ENCODE results near the gene ARHGDIB.

Gene ARHGDIB

DNA sequence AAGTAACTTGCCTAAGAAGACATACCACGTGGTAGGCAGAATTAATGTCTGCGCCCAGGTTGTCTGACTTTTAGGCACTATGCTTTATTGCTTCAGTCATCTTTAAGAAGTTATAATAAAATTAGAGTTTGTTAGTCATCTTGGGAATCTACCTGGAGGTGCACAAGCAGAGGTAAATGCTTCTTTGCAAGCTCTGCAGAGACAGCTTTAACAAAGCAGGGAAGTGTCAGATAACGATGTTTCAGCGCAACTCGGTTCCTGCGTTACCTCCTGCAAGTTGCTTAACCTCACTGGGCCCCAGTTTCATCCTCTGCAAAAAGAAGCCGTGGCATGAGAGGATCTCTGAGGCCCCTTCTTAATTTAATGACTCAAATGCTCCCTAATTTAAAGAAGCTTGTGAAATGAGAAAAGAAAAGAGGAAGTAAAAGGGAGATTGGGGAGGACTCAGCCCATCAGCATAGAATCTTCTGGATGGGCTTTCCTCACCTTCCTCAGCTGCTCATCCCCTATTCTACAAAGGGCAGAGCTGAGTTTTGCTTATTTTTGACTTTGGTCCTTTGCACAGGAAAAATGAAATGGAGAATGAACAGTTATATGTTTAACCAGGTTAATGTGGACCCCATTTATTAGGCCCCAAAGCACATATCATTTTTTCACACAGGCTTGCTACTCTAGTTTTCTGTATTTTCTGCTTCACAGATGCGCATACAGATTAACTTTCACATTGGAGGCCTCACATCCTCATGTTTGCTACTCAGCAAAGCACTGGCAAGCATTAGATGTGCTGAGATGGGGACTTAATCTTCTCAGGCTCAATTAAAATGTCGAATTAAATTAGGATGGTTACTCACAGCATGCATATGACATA, 5.1 kb downstream of the ARHGDIB start:
- DNase-seq (ENCODE audit: low read depth in 2 of 2), result no peak

DNA sequence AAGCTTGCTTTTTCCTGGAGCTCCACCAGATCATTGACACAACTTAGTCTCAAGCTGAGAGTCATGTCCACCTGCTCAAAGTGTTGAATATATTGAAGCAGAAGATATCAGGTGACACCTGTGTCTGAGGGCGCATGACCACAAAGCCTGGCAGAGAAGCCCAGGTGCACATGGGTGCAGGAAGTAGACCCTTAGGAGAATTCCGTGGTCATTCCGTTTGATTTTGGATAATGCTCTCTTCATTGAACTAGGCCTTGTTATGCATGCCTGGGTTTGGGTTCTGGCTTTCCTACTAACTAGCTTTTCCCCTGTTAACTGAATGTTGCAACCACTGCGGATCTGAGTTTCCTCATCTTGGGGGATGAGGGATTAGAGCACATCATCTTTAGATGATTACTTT, 7.1 kb downstream of the ARHGDIB start:
- DNase-seq (ENCODE audit: low read depth in 2 of 2), result no peak

DNA sequence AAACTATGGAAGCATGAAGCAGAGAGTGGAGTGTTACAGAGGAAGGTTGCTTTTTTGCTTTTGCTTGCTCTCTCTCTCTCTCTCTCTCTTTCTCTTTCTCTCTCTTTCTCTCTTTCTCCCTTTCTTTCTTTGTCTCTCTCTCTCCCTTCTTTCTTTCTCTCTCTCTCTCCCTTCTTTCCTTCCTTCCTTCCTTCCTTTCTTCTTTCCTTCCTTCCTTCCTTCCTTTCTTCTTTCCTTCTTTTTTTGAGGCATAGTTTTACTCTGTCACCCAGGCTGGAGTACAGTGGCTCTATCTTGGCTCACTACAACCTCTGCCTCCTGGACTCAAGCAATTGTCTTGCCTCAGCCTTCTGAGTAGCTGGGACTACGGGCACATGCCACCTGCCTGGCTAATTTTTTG, 7.6 kb downstream of the ARHGDIB start:
- DNase-seq (ENCODE audit: low read depth in 2 of 2), result no peak

DNA sequence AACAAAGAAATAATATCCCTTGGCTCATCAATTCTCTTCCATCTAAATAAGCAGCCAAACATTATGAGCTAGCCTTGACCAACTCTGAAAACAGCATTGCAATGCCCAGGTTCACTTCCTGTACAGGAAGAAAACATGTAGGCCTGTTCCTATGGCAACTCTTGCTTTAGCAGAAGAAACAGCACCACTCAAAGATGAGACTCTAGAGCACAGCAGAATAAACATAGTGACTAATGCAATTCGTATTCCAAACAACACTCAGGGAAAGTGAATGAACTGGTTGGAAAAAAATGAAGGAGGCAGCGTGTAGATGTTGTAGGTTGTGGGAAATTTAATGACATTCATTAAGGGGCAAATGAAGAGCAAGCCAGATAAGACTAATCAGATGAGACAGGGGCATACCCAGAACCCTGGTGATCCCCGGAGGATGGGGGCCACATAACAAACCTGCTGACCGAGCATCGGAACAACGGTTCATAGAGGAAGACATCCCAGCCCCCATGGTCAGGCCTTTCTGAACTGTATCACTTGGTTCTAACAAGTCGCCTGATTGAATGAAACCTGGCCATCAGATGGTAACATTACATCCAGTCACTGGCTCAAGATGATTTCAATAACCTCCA, 9.0 kb downstream of the ARHGDIB start:
- no peak for DNase-seq (ENCODE audit: low read depth in 2 of 2)

DNA sequence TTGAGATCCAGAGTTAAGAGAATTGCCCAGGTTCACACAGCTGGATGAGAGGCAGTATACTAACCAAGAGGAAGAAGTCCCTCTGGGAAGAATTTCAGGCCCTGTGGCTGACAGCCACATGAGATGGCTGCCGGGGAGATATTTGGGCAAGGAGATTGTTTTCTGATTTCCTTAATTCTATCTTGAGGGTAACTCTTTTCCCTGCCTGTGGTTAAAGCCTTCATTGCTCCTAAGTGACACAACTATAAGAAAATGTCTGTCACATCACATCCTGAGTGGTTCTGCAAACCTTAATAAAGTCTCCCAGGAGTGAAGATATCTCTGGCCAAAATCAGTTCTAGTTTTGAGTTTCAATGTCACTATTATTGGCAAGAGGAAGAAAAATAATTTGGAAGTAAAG, 9.6 kb downstream of the ARHGDIB start:
- DNase-seq (ENCODE audit: low read depth in 2 of 2), result no peak

DNA sequence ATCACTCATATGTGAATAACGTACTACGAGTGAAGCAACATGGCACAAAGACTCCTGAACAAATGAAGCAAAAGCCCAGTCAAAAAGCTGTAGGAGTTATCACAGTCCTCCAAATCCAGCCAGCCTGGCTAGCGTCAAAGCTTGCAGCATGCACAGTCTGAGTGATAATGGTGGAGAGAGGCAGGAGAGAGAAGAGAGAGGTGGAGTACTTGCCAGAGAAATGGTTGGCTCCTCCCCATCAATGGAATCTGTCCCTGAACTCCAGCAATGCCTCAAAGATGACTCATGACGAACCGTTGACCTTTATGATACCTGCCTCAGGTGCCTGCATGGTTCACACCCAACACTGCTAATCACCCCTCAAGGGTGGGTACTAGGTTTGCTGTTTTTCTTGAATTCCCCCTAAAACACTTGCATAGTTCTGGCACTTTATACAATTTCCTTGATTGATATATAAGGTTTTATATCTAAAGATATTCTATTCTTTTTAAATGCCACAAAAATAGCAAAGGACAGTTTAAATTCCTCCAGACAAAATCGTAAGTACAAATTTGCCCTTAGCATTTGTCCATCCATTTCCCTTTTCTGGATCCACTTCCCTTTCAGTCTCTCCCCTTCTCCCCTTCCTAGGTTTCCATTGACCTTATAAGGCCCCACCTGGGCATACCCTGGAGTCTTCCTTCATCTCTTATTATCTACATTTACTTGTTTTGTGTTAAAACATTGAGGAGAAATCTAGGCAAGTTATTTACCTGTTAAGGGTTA, 10.2 kb downstream of the ARHGDIB start:
- DNase-seq (ENCODE audit: low read depth in 2 of 2), result no peak

DNA sequence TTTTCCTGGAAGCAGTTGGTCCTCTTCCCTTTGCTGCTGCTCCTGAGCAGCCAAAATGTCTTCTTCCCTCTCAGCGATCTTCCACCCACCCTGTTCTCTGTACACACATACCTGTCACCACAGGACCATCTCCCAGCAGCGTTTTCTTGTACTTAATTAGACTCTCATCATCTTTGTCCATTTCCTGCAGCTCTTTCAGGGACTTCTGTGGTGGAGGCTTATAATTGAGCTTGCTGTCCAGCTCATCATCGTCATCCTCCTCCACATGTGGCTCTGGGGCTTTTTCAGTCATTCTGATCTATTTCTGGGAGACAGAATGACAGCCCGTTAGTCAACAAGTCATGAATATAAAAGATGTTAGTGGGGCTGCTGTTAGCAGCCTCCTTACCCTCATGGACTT, 11.0 kb downstream of the ARHGDIB start:
- DNase-seq (ENCODE audit: low read depth in 2 of 2), result no peak

DNA sequence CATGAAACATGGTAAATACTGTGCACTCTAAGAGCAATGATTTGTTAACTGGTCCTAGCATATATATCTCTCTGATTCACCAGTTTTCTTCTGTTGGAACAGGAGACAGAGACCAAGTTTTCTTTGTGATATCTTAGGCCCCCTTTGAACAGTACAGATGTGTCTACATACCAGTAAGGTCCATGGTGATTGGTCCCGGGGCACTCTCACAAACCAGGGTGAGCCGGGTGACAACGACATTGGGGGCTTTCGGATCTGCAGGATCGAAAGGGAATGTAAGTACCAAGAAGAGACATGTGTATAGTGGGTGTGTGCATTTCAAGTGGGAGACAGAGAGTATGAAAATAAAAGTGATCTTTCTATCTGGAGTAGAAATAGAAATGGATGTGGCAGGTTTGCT, 11.8 kb downstream of the ARHGDIB start:
- DNase-seq (ENCODE audit: low read depth in 2 of 2), result no peak

DNA sequence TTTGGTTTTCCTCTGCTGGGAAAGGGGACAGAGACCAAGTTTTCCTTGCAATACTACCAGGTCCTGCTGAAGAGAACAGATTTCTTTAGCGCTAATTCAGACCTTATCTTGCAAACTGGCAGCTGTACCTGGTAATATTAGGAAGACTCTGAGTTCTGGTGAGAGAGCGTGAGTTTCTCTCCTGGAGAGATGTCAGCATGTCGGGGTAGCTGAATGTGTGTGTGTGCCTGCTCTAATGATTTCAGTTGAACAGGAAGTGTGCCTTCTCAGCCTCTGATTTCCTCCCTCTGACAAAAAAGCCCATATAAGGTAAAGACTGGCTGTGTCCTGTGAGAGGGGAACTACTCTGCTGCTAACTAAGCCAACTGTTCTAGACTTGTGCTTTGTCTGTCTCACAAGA, 12.7 kb downstream of the ARHGDIB start:
- DNase-seq (ENCODE audit: low read depth in 2 of 2), result no peak

DNA sequence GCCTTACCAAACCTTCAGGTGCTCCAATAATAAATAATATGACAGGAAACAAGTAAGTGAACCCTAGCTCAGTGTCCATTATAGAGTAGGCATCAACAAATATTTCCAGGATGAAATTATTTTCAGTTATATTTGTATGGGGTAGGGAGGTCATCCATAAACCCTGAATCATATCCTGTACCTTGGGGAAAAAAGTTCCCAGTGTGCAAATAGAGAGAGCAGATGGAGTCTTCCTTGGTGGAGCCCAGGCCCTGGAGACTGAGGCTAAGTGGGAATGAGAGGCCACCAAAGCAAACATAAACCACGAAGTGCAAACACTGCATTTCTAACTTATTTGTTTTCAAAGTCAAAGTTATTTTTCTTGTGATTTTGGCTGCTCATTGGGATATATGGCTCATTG, 14.5 kb downstream of the ARHGDIB start:
- DNase-seq (ENCODE audit: low read depth in 2 of 2), result no peak

DNA sequence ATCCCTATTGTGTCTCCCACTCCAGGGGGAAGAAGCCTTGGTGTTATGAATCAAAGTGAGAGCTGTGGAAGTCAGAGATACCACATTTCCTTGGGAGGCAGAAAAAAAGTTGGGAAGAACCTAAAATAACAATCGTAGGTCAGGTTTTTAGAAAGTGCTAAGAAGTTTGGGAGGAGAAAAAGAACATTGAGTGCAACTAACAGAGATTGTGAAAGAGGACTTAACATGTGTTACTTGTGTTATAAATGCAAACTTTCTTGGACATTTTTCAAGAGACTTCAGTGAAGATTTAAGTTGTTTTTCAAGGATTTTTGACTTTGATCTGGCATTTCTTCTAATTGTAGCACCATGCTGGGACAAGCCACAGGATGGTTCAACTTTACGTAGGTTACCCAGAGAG, 15.2 kb downstream of the ARHGDIB start:
- DNase-seq (ENCODE audit: low read depth in 2 of 2), result no peak

DNA sequence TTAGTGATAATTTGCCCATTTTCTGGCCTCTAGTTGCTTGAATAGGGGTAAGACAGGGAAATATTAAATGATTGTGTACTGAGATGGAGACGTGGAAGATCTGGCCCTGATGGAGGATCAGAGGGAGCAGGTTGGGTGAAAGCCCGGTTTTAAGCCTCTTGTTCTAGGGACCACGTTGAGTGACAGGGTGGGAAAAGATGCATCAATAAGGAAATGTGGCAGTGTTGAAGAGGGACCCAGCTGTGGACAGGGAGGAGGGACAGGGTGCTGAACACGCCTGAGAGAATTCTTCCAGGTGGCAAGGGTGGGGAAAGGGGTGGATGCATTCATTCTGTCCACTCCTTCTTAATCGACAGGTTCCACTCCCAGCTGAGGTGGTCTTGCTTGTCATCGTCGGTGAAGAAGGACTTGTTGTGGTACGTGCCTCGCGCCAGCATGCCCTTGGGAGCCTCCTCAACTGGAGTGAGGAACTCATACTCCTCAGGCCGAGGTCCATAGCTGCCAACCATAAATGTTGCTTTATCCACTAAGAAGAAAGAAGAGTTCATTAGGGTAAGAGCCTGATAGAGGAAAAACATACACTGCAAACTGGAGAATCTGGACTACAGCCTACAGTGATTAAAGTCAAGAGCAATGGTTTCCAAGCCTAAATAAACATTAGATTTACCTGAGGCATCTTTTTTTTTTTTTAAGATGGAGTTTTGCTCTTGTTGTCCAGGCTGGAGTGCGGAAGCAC, 19.0 kb downstream of the ARHGDIB start:
- DNase-seq (ENCODE audit: low read depth in 2 of 2), result no peak

DNA sequence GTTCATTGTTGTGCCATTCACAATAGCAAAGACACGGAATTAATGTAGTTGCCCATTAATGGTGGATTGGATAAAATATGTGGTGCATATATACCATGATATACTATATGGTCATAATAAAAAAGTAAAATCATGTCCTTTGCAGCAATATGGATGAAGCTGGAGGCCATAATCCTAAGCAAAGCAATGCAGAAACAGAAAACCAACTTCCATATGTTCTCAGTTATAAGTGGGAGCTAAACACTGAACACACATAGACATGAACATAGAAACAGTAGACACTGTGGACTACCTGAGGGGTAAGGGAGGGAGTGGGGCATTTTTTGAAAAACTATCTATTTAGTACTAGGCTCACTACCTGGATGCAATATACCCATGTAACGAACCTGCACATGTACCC, 20.0 kb downstream of the ARHGDIB start:
- DNase-seq (ENCODE audit: low read depth in 2 of 2), result no peak

DNA sequence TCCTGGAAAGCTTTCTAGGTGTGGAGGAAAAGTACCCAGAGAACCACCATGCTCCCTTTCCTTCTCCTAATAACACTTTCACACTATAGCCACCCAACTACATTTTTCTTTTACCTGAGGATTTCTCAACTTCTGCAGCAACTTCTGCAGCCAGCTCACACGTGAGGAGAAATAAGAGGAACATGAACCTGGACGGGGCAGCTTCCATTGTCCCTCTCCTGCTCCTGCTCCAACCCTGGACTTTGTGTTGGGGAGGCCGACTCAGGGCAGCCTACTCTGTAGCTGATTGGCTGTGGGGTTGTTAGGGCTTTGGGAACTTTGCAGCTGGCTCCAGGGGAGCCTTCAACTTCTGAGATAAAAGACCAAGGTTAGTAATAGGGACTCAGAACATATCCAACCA, 23.1 kb downstream of the ARHGDIB start, which contains the start of gene ERP27:
Gene ERP27, minus strand, starts transcription at position 237 of the 400 bp plus-strand sequence. Its CDS starts 29 bp downstream, at position 208.
- no peak for DNase-seq (ENCODE audit: low read depth in 2 of 2)

DNA sequence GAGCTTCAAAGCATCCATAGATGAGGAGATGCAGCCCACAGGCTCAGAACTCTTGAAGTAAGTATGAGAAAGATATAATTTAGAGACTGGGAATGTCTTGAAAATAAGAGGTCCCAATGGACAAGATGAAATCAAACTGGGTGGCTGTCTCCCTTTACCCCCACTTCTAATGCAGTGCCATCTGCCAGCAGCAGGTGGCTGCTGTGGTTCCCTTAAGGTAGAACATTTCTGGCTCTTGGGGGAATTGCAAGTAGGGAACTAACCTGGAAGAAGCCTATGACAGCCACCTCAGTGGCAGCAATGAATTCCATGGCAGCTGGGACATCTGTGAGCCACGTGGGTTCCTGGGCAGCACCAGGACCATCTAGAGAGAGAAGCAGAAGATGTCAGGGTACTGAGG, 23.7 kb downstream of the ARHGDIB start:
- no peak for DNase-seq (ENCODE audit: low read depth in 2 of 2)

DNA sequence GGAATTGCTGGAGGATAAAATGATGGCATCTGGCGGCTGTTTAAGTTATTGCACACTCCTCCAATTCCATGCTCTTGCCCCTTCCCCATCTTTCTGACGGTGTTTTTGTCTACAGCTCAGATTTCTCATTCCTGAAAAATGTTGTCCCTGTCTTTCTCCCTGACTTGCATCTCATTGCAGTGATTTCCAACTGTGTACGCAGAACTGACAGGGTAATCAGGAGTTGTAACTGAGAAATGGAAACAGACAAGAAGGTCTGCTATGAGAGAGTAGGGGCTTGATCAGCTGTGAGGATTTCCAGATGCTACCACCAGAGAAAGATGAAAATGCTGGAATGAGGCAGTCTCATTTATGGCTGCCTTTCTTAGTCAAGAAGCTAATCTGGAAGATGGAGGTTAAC, 24.4 kb downstream of the ARHGDIB start:
- DNase-seq (ENCODE audit: low read depth in 2 of 2), result no peak

DNA sequence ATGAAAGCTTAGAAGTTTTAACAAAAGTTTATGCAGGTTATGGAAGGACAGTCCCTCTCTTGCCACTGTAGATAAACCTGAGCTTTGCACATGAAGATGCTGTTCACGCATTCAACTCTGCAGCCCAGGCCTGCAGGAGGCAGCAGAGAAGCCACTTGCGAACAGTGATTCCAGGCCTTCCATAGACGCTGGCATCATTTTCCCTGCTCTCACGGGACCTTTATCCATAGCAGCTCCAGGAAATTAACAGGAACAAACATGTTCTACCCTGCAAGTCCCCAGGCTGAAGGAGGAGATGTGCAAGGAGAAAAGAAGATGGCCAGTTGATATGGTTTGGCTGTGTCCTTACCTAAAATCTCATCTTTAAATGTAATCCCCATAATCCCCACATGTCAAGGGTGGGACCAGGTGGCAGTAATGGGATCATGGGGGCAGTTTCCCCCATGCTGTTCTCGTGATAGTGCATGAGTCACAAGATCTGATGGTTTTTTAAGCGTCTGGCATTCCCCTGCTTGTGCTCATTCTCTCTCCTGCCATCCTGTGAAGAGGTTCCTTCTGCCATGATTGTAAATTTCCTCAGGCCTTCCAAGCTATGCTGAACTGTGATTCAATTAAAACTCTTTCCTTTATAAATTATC, 25.1 kb downstream of the ARHGDIB start:
- no peak for DNase-seq (ENCODE audit: low read depth in 2 of 2)

DNA sequence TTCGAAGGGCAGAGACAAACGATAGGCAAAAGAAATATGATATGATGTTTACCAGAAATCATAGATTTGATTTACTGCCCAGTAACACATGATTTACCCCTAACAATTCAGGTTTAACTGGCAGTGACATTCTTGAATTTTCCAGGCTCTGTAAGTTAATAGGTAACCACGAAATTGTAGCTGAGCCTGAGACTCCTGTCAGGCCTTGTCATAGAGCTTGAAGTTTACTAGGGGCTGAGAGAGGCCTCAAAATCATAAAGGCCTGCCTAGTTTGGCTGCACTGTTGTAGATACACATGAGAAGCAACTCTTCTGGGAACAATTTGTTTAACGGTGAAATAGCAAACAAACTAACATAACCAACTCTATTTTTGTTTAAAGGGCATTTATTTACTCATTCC, 26.4 kb downstream of the ARHGDIB start:
- DNase-seq (ENCODE audit: low read depth in 2 of 2), result no peak

DNA sequence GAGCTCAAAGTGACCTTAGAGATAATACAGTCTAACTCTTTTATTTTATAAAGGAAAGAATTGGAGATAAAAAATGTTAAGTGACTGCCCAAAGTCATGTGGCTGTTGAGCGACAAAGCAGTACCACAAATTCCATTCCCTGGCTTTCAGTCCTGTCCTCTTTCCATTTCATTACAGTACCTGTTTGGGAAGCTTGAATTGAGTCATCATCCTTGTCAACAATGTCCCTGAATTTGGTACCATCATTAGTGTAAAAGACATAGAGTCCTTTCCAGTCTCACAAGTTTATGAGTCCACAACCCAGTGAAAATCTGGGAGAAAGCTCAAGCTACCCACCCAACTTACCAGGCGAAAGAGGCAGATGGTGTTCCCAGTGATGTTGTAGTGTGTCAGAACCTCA, 26.9 kb downstream of the ARHGDIB start:
- no peak for DNase-seq (ENCODE audit: low read depth in 2 of 2)

DNA sequence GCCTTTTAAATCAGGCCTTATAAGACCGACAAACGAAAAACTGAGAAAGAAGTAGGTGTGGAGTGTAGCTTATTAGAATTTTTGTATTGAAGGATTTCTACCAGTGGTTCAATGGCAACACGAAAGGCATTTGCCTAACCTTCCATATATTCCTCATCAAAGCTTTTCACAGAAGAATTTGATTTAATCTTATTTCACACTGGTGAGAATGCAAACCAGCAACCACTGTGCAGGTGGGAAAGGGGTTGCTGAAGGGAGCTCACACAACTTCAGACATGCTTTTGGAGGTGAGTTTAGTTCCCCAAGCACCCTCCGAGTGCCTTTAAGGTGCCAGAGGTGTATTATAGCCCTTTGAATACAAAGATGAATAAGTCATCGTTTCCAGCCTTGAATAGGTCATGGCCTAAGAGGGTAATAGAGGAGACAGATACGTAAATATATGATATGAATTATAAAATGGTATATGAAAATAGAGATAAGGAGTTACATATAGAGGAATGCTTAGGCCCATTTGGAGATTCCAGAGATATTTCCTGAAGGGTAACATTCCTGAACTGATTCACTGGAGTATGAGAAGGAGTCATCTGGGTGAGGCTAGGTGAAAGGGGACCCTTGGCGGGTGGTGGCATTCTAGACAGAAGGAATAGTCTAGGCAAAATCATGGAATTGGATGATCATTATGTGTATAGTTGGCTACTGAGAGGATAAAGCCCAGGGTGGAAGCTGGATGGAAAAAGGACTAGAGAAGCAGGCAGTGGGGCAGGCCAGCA, 29.4 kb downstream of the ARHGDIB start:
- DNase-seq (ENCODE audit: low read depth in 2 of 2), result no peak

DNA sequence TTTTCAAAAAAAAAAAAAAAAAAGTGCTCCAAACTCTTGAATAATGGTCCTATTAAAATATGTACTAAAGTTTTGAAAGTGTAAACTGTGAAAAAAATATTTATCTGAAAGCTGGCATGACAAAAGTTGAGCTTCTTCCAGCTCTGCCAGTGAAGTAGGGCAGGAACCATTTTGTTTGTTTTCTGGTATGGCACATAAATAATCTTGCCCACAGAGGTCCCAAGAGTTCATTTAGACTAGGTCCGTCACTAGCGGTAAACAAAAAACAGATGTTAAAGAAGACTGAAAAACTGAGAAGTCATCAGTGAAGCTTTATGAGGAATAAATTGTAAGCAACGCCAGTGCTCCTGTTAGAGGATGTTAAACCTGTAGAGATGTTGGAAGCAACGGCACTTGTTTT, 30.0 kb downstream of the ARHGDIB start:
- DNase-seq (ENCODE audit: low read depth in 2 of 2), result no peak
